ENCODE results near the gene ERCC4.
"Not testable (repeated sequence)": the region's sequence is repeated elsewhere in the genome, so short reads cannot be mapped to it uniquely, and the experiment has no call there.

ERCC4 gene

DNA sequence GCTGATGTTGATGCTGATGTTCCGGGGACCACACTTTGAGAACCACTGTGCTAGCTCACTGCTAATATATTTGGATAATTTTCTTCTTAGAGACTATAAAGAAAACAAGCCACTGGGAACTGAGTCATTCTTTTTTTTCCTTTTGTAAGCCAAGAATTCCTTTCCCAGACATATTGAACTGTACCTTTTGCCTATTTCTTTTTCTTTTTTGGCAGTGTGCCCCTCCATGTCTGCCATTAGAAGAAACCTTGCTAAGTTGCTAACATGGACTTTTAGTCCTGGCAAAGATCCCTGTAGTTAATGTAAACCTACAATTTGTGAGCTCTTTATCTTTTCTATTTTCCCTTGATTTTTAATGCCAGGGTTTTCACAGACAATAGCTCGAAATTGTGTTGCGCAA lies 17.3 kb upstream of the ERCC4 start:
- TF ChIP-seq POLR2A (IDR thresholded peaks at IDR 0.05; ENCODE audit: low read depth, low read length), result no peak
- no peak for DNase-seq (ENCODE audit: insufficient read length, low spot score)
- no peak for FAIRE-seq

DNA sequence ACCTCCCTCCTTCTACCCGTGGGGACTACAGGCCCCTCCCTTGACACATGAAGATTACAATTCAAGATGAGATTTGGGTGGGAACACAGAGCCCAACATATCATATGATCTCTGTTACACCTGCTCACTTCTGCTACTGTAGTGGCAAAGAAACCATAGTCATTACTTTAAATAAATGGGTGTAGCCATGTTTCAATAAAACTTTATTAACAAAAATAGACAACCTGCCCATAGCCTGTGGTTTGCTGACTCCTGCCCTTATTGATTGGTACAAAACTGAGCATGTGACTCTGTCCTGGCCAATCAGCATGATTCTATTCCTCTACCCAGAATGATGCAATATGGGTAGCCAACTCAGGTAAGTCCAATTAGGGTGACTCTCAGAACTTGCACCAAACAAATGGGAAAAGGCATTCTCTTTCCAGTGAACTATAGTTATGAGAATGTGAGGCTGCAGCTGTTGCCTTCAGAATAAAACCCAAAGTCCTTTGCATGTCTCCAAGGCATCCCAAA lies 15.7 kb upstream of the ERCC4 start:
- no peak for FAIRE-seq
- TF ChIP-seq POLR2A (IDR thresholded peaks at IDR 0.05; ENCODE audit: low read depth, low read length), result no peak
- no peak for DNase-seq (ENCODE audit: insufficient read length, low spot score)

DNA sequence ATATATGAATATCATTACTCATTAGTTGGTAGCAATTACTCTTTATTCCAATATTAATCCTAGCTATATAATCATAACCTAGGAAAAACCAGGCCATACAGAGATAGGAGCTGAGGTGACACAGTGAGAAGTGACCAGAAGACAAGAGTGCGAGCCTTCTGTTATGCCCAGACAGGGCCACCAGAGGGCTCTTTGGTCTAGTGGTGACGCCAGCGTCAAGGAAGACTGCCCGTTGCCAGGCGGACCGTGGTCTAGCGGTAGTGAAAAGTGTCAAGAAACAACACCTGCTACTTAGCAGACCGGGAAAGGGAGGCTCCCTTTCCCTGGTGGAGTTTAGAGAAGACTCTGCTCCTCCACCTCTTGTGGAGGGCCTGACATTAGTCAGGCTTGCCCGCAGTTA lies 15.1 kb upstream of the ERCC4 start:
- FAIRE-seq; DNase-seq (ENCODE audit: insufficient read length, low spot score): not testable (repeated sequence)

DNA sequence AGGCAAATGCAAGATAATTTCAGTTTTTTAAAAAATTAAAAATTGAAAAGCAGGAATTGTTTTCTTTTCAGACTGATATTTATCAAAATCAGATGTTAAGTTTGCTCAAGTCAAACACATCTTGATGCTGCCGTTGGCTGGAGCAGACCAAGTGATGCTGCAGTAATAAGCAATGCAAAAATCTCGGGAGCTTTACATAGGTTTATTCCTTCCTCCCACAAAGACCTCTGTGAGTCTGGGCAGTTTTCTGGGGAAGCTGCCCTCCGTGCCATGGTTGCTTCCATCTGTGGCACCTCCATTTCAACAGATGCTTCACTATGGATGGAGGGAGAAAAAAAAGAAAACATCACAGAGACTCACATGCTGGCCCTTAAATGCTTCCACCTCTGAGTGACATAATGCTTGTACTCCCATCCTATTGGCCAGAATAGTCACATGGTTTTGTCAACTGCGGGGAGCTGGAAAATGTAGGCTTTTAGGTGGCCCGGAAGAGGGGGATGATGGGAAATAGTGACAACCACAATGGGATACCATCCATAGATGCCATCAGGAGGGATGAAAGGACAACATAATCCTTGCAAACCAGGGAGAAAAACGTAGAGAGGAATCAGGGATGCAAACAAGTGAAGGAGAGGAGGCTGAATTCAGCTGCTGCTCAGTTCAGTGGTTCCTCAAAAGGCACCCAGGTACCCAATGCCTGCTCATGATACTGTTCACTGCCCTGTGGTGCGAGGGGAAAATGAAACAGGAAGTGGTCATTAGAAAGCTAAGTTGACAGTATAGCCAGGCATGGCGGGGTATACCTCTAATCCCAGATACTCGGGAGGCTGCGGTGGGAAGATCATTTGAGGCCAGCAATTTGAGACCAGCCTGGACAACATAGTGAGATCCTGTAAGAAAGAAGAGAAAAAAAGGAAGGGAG lies 13.5 kb upstream of the ERCC4 start:
- no peak for TF ChIP-seq POLR2A (IDR thresholded peaks at IDR 0.05; ENCODE audit: low read depth, low read length)
- DNase-seq (ENCODE audit: insufficient read length, low spot score) (no peak), FAIRE-seq (no peak)

DNA sequence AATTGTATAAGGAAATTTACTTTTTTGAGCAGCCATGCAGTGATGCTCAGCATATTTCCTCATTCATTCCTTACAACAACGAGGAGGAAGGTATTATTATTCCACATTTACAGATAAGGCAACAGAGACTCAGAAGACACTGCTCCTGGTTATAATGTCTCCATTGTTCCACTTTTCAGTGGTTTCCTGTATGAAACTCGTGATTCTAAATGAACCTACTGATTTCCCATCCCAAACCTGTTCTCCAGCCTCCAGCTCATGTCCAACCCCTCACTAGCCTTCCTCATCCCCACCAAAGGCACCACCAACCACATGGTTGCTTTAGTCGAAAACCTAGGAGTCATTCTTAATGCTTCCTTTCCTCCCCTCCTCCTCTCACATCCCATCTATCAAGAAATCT lies 12.5 kb upstream of the ERCC4 start:
- FAIRE-seq (no peak), DNase-seq (ENCODE audit: insufficient read length, low spot score) (no peak)
- TF ChIP-seq POLR2A (IDR thresholded peaks at IDR 0.05; ENCODE audit: low read depth, low read length), result no peak

DNA sequence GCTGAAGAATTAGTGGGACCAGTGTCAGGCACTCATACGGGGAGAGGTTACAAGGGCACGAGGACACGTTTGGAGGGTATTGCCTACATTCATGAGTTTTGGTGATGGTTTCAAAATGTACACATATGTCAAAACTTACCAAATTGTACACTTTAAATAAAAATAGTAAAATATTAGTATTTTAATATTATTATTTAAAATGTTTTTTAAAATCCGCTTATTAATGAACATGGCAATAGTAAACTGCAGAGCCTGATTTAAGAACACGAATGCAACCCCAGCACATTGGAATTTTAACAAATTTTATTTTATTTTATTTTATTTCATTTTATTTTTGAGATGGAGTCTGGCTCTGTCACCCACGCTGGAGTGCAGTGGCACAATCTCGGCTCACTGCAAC lies 10.9 kb upstream of the ERCC4 start:
- FAIRE-seq, result no peak
- TF ChIP-seq POLR2A (IDR thresholded peaks at IDR 0.05; ENCODE audit: low read depth, low read length), result no peak
- DNase-seq (ENCODE audit: insufficient read length, low spot score), result no peak

DNA sequence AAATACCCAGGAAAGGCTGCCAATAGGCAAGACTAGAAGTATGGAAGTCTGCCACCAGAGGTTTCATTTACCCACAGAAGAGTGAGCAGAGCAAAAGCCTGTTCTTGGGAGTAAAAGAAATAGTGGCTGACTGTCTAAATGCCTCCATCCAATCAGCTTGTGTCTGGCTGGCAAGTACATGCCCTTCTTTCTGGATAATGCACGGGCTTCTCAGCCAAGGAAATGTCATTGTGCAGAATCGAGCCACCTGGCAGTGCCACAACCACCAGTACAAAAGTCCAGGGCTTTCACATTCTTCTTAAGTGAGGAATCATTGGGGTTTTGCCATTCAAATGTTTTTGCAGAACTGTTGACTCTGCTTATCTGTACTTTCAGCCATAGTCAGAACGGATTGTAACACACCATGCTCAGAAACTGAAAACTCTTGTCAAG lies 10.1 kb upstream of the ERCC4 start:
- FAIRE-seq (peak; percentile 45), DNase-seq (ENCODE audit: insufficient read length, low spot score) (no peak)

DNA sequence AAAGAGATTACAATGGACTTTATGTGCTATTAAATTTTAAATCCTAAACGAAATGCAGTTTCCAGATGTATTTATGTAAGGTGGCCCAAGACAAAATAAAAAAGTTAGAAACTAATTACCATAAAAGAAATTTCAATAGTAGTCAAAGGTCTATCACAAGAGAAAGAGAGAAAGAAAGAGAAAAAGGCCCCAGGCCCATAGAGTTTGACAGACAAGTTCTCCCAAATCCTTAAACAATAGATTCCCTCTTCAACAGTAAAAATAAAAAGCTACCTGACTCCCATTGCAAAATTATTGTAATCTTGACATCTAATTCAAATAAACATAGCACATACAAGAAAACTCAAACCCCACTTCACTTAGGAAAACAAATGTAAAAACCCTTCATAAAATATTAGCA lies 8.6 kb upstream of the ERCC4 start:
- no peak for TF ChIP-seq POLR2A (IDR thresholded peaks at IDR 0.05; ENCODE audit: low read depth, low read length)
- no peak for FAIRE-seq
- DNase-seq (ENCODE audit: insufficient read length, low spot score), result no peak

More for the DNA sequence above, 10.1 kb upstream of the ERCC4 start:
- TF ChIP-seq POLR2A (IDR thresholded peaks at IDR 0.05; ENCODE audit: low read depth, low read length), result no peak

DNA sequence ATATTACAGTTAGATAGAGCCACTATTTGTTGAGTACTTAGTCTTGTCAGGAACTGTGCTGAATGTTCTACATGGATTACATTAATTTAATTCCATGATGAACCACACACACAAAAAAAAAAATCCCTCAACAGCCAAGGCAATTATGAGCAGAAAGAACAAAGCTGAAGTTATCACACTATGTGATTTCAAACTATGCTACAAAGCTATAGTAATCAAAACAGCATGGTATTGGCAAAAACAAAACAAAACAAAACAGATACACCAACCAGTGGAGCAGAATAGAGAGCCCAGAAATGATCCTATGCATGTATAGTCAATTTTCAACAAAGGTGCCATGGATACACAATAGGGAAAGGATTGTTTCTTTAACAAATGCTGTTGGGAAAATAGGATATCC lies 8.1 kb upstream of the ERCC4 start:
- DNase-seq (ENCODE audit: insufficient read length, low spot score), result no peak
- no peak for TF ChIP-seq POLR2A (IDR thresholded peaks at IDR 0.05; ENCODE audit: low read depth, low read length)
- no peak for FAIRE-seq

DNA sequence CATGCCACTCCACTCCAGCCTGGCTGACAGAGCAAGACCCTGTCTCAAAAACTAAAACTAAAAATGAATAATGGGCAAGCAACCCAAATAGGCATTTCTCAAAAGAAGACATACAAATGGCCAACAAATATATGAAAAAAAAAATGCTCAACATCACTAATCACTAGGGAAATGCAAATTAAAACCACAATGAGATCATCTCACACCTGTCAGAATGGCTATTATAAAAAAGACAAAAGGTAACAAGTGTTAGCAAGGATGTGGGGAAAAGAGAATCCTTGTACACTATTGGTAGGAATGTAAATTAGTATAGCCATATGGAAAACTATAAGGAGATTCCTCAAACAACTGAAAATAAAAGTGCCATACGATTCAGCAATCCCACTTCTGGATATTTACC lies 7.1 kb upstream of the ERCC4 start:
- DNase-seq (ENCODE audit: insufficient read length, low spot score), result no peak
- no peak for FAIRE-seq
- no peak for TF ChIP-seq POLR2A (IDR thresholded peaks at IDR 0.05; ENCODE audit: low read depth, low read length)

DNA sequence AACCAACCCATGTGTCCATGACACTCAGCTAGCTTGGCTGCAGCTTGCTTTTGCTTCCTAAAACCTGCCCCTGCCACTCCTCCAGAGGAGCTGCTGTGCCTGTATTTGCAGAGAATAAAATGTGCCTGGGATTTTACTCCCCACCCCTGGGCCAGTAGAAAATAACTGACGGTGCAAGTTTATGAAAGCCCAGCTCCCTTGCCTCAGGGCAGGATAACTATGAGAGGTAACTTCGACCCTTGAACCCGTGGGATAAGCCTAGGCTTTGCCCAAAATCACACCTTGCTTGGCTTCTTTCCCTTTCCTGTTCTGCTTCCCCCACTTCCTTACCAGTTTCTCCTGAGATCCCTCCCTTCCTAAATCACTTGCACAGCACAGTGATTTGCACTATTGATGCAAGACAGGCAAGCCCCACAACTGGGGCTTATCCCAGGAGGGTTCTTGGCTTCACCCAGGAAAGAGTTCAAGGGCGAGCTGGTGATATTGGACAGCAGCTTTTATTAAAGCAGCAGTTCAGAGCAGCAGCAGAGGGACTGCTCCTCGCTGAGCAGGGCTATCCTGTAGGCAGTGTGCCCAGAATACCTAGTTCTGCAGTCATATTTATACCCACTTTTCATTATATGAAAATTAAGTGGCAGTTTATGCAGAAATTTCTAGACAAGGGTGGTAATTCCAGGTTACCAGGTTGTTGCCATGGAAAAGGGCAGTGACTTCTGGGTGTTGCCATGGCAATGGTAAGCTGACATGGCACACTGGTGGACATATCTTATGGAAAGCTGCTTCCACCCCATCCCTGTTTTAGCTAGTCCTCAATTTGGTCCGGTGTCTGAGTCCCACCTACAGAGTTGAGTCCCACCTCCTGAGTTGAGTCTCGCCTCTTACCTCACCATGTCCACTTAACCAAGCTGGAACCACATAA lies 6.3 kb upstream of the ERCC4 start:
- DNase-seq (ENCODE audit: insufficient read length, low spot score) (no peak), FAIRE-seq (no peak)
- TF ChIP-seq POLR2A (IDR thresholded peaks at IDR 0.05; ENCODE audit: low read depth, low read length), result no peak

DNA sequence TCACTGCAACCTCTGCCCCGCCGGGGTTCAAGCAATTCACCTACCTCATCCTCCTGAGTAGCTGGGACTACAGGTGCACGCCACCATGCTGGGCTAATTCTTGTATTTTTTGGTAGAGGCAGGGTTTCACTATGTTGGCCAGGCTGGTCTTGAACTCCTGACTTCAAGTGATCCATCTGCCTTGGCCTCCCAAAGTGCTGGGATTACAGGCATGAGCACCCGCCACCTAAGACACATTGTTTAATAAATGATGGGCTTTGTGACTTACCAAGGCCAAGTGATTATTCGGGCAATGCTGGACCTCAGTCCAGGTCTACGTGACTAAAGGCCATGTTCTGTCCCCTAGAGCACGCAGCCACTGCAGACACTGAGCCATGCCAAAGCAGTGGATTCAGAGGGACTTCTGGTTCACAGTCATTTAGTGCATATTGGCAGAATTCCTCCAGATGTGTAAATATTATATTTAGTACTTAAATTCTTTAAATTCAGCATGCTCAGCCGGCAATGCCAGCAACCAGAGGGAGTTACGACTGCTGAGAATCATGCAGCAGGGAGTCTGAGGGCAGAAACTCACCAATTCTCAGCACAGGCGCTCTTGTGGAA lies 4.8 kb upstream of the ERCC4 start:
- no peak for DNase-seq (ENCODE audit: insufficient read length, low spot score)
- no peak for FAIRE-seq
- TF ChIP-seq POLR2A (IDR thresholded peaks at IDR 0.05; ENCODE audit: low read depth, low read length), result no peak

DNA sequence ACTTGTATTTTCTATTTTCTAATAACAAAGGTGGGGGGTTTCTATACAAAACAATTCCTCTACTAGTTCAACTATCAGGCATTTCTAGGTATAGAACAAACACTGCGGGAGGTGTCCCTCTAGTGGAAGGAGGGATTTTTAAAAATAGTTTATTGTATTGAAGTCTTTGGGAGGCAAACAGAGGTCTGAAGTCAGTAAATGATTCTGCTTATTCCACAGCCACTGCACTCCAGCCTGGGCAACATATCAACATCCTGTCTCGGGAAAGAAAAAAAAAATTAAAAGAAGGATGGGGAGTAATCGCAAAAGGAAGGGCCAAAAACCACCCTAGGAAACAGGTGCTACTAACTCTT lies 648 bp upstream of the ERCC4 start:
- FAIRE-seq (no peak), DNase-seq (ENCODE audit: insufficient read length, low spot score) (no peak)
- no peak for TF ChIP-seq POLR2A (IDR thresholded peaks at IDR 0.05; ENCODE audit: low read depth, low read length)

DNA sequence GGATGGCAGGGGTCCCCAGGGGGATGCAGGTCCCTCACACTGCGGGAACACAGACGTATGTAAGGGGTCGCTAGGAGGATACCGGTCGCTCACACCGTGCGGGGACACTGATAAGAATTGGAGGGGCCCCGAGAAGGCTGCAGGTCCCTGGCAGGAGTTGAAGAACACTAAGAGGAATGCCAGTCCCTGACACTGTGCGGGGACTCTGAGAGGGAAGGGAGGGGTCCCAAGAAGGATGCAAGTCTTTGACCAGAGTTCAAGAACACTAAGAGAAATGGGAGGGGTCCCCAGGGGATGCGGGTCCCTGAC lies 510 bp downstream of the ERCC4 start:
- DNase-seq (ENCODE audit: insufficient read length, low spot score), result no peak
- no peak for FAIRE-seq
- TF ChIP-seq POLR2A (IDR thresholded peaks at IDR 0.05; ENCODE audit: low read depth, low read length), result no peak

Data from H54 (cell line).